ENCODE data around the gene TMEM59.

GRCh38 chr1:53982034-53982762, 70.8 kb downstream of the TMEM59 start:
- TF ChIP-seq, protein P1, sequence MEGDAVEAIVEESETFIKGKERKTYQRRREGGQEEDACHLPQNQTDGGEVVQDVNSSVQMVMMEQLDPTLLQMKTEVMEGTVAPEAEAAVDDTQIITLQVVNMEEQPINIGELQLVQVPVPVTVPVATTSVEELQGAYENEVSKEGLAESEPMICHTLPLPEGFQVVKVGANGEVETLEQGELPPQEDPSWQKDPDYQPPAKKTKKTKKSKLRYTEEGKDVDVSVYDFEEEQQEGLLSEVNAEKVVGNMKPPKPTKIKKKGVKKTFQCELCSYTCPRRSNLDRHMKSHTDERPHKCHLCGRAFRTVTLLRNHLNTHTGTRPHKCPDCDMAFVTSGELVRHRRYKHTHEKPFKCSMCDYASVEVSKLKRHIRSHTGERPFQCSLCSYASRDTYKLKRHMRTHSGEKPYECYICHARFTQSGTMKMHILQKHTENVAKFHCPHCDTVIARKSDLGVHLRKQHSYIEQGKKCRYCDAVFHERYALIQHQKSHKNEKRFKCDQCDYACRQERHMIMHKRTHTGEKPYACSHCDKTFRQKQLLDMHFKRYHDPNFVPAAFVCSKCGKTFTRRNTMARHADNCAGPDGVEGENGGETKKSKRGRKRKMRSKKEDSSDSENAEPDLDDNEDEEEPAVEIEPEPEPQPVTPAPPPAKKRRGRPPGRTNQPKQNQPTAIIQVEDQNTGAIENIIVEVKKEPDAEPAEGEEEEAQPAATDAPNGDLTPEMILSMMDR (IDR thresholded peaks at IDR 0.05), result no peak
- TF ChIP-seq POLR2A (IDR thresholded peaks at IDR 0.05), result peak; percentile 76
